AG04450 (cell line): ENCODE results near the gene SARM1. TPM values are rescaled to one million over a fixed set of nuclear protein-coding genes. Genes with fewer than 3 reads are reported as not detected.

ENCODE experiments used
- CTCF ChIA-PET: fragments of 300-600, 350-600 bp; formaldehyde crosslinking; extraction: SDS; loops from one replicate; lab custom pipeline; 2022; ENCODE audit warnings: antibody characterized with exemption, inconsistent platforms; lab: Charles Lee
- POLR2A ChIA-PET: fragments of 350-600 bp; formaldehyde crosslinking; extraction: SDS; loops from one replicate; lab custom pipeline; 2021; ENCODE audit warnings: antibody characterized with exemption, inconsistent platforms; lab: Yijun Ruan, JAX
- DNase-seq: peaks from one replicate; pipeline ENCODE4 v3.0.0-alpha.2; 2011; ENCODE audit warnings: low read depth, low spot score
- H3K27ac ChIP-seq: one replicate; pipeline ENCODE4 v1.5.1; 2012; ENCODE audit warnings: low read depth, low read length, control low read depth
- H3K27me3 ChIP-seq: one replicate; pipeline ENCODE4 v1.6.0; 2012; ENCODE audit warnings: low read length; ENCODE audit not compliant: control insufficient read depth, insufficient read depth
- H3K4me3 ChIP-seq: 2 replicates; pipeline ENCODE4 v1.5.1; 2011; ENCODE audit warnings: mild to moderate bottlenecking, low read depth, low read length, control low read depth
- H3K9me3 ChIP-seq: 2 replicates; pipeline ENCODE4 v1.5.1; 2012; ENCODE audit warnings: low read length; ENCODE audit not compliant: control insufficient read depth, insufficient read depth
- CTCF ChIP-seq: IDR thresholded peaks from 2 replicates; pipeline ENCODE4 v1.5.1; 2011; ENCODE audit warnings: low read depth, low read length, control low read depth, inconsistent platforms
- polyA plus RNA-seq: library from polyadenylated mRNA; depleted of rRNA; stranded (reverse); fragments of >200 nt; gene quantifications from 2 replicates; pipeline ENCODE4 v1.2.3, GENCODE V29; 2011

The SARM1 gene
- polyA plus RNA-seq, 1 experiment: 6.2 TPM

- no peak for DNase-seq
- H3K9me3 ChIP-seq: no peaks in the 10 kb centered on the region
- POLR2A ChIA-PET: no interaction called here
- H3K27ac ChIP-seq: no peak overlapping the region
- CTCF ChIA-PET: interaction anchor here (0.6 to 6.2 kb wide), 2 partner anchors 10 to 96 kb away, joined by 8 to 39 read pairs; no protein-coding TSS in a partner anchor
- H3K4me3 ChIP-seq: no peak overlapping the region
- TF ChIP-seq CTCF: no peak
- peaks cover 12% of the 10 kb centered on the region for H3K27me3 ChIP-seq
Observed at GRCh38 chr17:28407130-28407973, 35.9 kb downstream of the SARM1 start.

GRCh38 chr17:28407974-28408306 lies 36.4 kb downstream of the SARM1 start:
- no peaks in the 10 kb centered on the region for H3K9me3 ChIP-seq
- no peak for TF ChIP-seq CTCF
- no peak overlapping the region for H3K27ac ChIP-seq
- DNase-seq: no peak
- ChIA-PET POLR2A (no interaction called here), CTCF (interaction anchor here (0.6 to 6.2 kb wide), 2 partner anchors 9 to 96 kb away, joined by 8 to 39 read pairs; no protein-coding TSS in a partner anchor)
- H3K4me3 ChIP-seq: no peak overlapping the region
- peaks cover 12% of the 10 kb centered on the region for H3K27me3 ChIP-seq

DNA sequence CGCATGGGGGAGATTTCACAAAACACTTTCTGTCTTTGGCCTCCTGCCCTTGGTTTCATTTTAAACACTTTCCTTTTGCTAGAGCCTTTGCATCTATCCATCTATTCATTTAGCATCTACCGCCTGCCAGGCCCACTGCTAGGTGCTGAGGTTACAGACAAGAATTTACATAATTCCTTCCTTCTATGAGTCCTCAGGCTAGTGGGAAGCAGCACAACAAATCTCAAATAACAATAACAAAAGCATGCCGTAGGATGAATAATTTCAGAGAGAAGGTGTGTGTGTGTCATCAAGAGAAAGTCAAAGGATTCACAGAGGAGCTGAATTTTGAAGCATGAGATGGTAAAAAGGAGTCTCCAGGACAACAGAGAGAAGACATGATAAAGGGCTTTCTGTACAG lies 40.6 kb downstream of the SARM1 start:
- H3K4me3 ChIP-seq: no peak overlapping the region
- ChIA-PET POLR2A (no interaction called here), CTCF (no interaction called here)
- no peak overlapping the region for H3K27ac ChIP-seq
- no peak for TF ChIP-seq CTCF
- DNase-seq: no peak
- peaks cover 28% of the 10 kb centered on the region for H3K27me3 ChIP-seq
- H3K9me3 ChIP-seq: no peaks in the 10 kb centered on the region

DNA sequence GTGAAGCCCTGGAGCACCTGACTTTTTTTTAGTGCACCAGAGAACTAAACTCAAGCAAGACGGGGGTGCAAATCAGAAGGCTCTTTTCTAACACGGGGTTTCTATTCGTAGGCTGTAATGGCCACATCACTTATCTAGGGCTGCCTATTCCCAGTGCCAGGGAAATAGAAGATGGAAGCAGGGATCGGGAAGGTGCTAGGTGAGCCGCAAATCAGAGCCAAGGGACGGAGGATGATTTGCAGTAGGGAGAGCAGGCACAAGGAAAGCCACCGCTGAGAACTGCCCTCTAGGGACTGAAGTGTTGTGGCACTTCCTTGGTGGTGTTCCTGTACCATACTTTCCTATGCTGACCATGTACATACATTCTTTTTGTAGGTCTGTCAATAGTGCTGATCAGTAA lies 42.3 kb downstream of the SARM1 start:
- no peak for TF ChIP-seq CTCF
- Histone ChIP-seq H3K27ac (no peak overlapping the region), H3K9me3 (no peaks in the 10 kb centered on the region), H3K27me3 (peaks cover 28% of the 10 kb centered on the region), H3K4me3 (no peak overlapping the region)
- POLR2A ChIA-PET: no interaction called here
- CTCF ChIA-PET: no interaction called here
- DNase-seq: no peak

- DNase-seq: no peak
- no peak for TF ChIP-seq CTCF
- no peaks in the 10 kb centered on the region for H3K9me3 ChIP-seq
- ChIA-PET POLR2A (no interaction called here), CTCF (interaction anchor here (0.9 to 3.7 kb wide), 12 partner anchors 10 to 78 kb away, joined by 3 to 39 read pairs (median 5); partner anchors contain the start of genes POLDIP2 and SLC46A1)
- peaks cover 27% of the 10 kb centered on the region for H3K27me3 ChIP-seq
- H3K4me3 ChIP-seq: no peak overlapping the region
- no peak overlapping the region for H3K27ac ChIP-seq
Observed at GRCh38 chr17:28415886-28416285, 44.4 kb downstream of the SARM1 start.
